Liver (tissue), 3 donors: ENCODE data around the gene SAT1.

ENCODE experiments used
- CTCF ChIP-seq: fragments of 150-350 bp; IDR thresholded peaks from 2 replicates; pipeline ENCODE4 v1.5.1; 2017; ENCODE audit warnings: improper control_type of control experiment, low read depth, low read length; ENCODE audit not compliant: missing input control
- HNF4G ChIP-seq: IDR thresholded peaks from 2 replicates; pipeline ENCODE4 v1.6.1; 2016; ENCODE audit warnings: antibody characterized with exemption
- RAD21 ChIP-seq, 2 donors: IDR thresholded peaks; 2 replicates each; pipeline ENCODE4 v1.6.1; 2016; ENCODE audit warnings: antibody characterized with exemption in 2 of 2, mild to moderate bottlenecking in 2 of 2
- REST ChIP-seq: IDR thresholded peaks from 2 replicates; pipeline ENCODE4 v1.6.1; 2016; ENCODE audit warnings: antibody characterized with exemption, mild to moderate bottlenecking
- RXRA ChIP-seq, 2 donors: IDR thresholded peaks; 2 replicates each; pipeline ENCODE4 v1.6.1; 2017 to 2018; ENCODE audit warnings: antibody characterized with exemption in 2 of 2, mild to moderate bottlenecking in 1 of 2
- SP1 ChIP-seq: IDR thresholded peaks from 2 replicates; pipeline ENCODE4 v1.6.1; 2018; ENCODE audit warnings: antibody characterized with exemption, mild to moderate bottlenecking
- TAF1 ChIP-seq: conservative IDR thresholded peaks from 2 replicates; pipeline ENCODE4 v1.6.1; 2016; ENCODE audit warnings: antibody characterized with exemption, mild to moderate bottlenecking
- ZBTB33 ChIP-seq: IDR thresholded peaks from 2 replicates; pipeline ENCODE4 v1.6.1; 2016; ENCODE audit warnings: antibody characterized with exemption
- donor health status: healthy.
- donor health status: healthy.

GRCh38 chrX:23828881-23829280 is 45.9 kb downstream of the SAT1 start:
- TF ChIP-seq CTCF (no peak), REST (no peak), RXRA (IDR thresholded peaks at IDR 0.05) (no peak), TAF1 (no peak), SP1 (no peak), HNF4G (no peak), ZBTB33 (no peak), RAD21 (IDR thresholded peaks at IDR 0.05) (no peak)
